Liver (tissue), 9 donors: ENCODE results near the gene SPAG16. TPM values are rescaled to one million over a fixed set of nuclear protein-coding genes. Genes with fewer than 3 reads are reported as not detected.

Experiments
- DNase-seq: peaks from one replicate; pipeline ENCODE4 v3.0.0-alpha.2; 2017; ENCODE audit warnings: low spot score
- H3K27ac ChIP-seq, 2 donors: one replicate each; pipeline ENCODE4 v1.7.0; 2013; ENCODE audit warnings: inconsistent platforms in 2 of 2, low read length in 2 of 2, control low read depth in 1 of 2, low read depth in 1 of 2, mild to moderate bottlenecking in 1 of 2
- H3K27me3 ChIP-seq, 4 donors: one replicate each; pipeline versions ENCODE4 v1.6.1 to v1.7.0; 2013; ENCODE audit warnings: low read length in 3 of 4, inconsistent platforms in 1 of 4, mild to moderate bottlenecking in 1 of 4, moderate library complexity in 1 of 4; ENCODE audit not compliant: control insufficient read depth in 4 of 4, insufficient read depth in 4 of 4
- H3K36me3 ChIP-seq, 4 donors: one replicate each; pipeline versions ENCODE4 v1.6.1 to v1.7.0; 2013; ENCODE audit warnings: low read length in 3 of 4, mild to moderate bottlenecking in 3 of 4, low read depth in 1 of 4, moderate library complexity in 1 of 4; ENCODE audit not compliant: control insufficient read depth in 4 of 4, insufficient read depth in 3 of 4
- H3K4me1 ChIP-seq, 4 donors: one replicate each; pipeline versions ENCODE4 v1.6.1 to v1.7.0; 2013; ENCODE audit warnings: low read length in 3 of 4, mild to moderate bottlenecking in 3 of 4, moderate library complexity in 1 of 4; ENCODE audit not compliant: control insufficient read depth in 4 of 4, insufficient read depth in 4 of 4
- H3K4me3 ChIP-seq, 3 donors: one replicate each; pipeline versions ENCODE4 v1.6.1 to v1.7.0; 2013; ENCODE audit warnings: low read length in 3 of 3, control low read depth in 1 of 3, low read depth in 1 of 3, mild to moderate bottlenecking in 1 of 3
- H3K9ac ChIP-seq, 2 donors: one replicate each; pipeline ENCODE4 v1.7.0; 2013; ENCODE audit warnings: low read length in 2 of 2, mild to moderate bottlenecking in 2 of 2, moderate library complexity in 2 of 2, control low read depth in 1 of 2, low read depth in 1 of 2
- H3K9me3 ChIP-seq, 4 donors: one replicate each; pipeline versions ENCODE4 v1.6.1 to v1.7.0; 2013; ENCODE audit warnings: low read length in 3 of 4; ENCODE audit not compliant: control insufficient read depth in 4 of 4
- ATF3 ChIP-seq: IDR thresholded peaks from 2 replicates; pipeline ENCODE4 v1.6.1; 2016; ENCODE audit warnings: antibody characterized with exemption
- CTCF ChIP-seq: fragments of 150-350 bp; IDR thresholded peaks from 2 replicates; pipeline ENCODE4 v1.5.1; 2017; ENCODE audit warnings: improper control_type of control experiment, low read depth, low read length; ENCODE audit not compliant: missing input control
- EGR1 ChIP-seq, 2 donors: IDR thresholded peaks; 2 replicates each; pipeline ENCODE4 v1.6.1; 2016 to 2018; ENCODE audit warnings: antibody characterized with exemption in 2 of 2, low read depth in 2 of 2
- FOXA1 ChIP-seq: IDR thresholded peaks from 2 replicates; pipeline ENCODE4 v1.6.1; 2016; ENCODE audit warnings: antibody characterized with exemption
- FOXA2 ChIP-seq: IDR thresholded peaks from 2 replicates; pipeline ENCODE4 v1.6.1; 2016; ENCODE audit warnings: antibody characterized with exemption
- GABPA ChIP-seq, 2 donors: IDR thresholded peaks in 1 of 2; conservative IDR thresholded peaks in 1 of 2; 2 replicates each; pipeline ENCODE4 v1.6.1; 2016; ENCODE audit warnings: antibody characterized with exemption in 2 of 2, mild to moderate bottlenecking in 1 of 2, moderate library complexity in 1 of 2
- HNF4A ChIP-seq, 2 donors: conservative IDR thresholded peaks; 2 replicates each; pipeline ENCODE4 v1.6.1; 2016; ENCODE audit warnings: antibody characterized with exemption in 2 of 2, mild to moderate bottlenecking in 2 of 2
- HNF4G ChIP-seq: IDR thresholded peaks from 2 replicates; pipeline ENCODE4 v1.6.1; 2016; ENCODE audit warnings: antibody characterized with exemption
- JUND ChIP-seq, 2 donors: IDR thresholded peaks; 2 replicates each; pipeline ENCODE4 v1.6.1; 2016; ENCODE audit warnings: antibody characterized with exemption in 2 of 2
- MAX ChIP-seq: IDR thresholded peaks from 2 replicates; pipeline ENCODE4 v1.6.1; 2016; ENCODE audit warnings: antibody characterized with exemption
- NR2F2 ChIP-seq: IDR thresholded peaks from 2 replicates; pipeline ENCODE4 v1.6.1; 2016; ENCODE audit warnings: antibody characterized with exemption
- RAD21 ChIP-seq, 2 donors: IDR thresholded peaks; 2 replicates each; pipeline ENCODE4 v1.6.1; 2016; ENCODE audit warnings: antibody characterized with exemption in 2 of 2, mild to moderate bottlenecking in 2 of 2
- REST ChIP-seq: IDR thresholded peaks from 2 replicates; pipeline ENCODE4 v1.6.1; 2016; ENCODE audit warnings: antibody characterized with exemption, mild to moderate bottlenecking
- RXRA ChIP-seq, 2 donors: IDR thresholded peaks; 2 replicates each; pipeline ENCODE4 v1.6.1; 2017 to 2018; ENCODE audit warnings: antibody characterized with exemption in 2 of 2, mild to moderate bottlenecking in 1 of 2
- SP1 ChIP-seq: IDR thresholded peaks from 2 replicates; pipeline ENCODE4 v1.6.1; 2018; ENCODE audit warnings: antibody characterized with exemption, mild to moderate bottlenecking
- TAF1 ChIP-seq: conservative IDR thresholded peaks from 2 replicates; pipeline ENCODE4 v1.6.1; 2016; ENCODE audit warnings: antibody characterized with exemption, mild to moderate bottlenecking
- YY1 ChIP-seq: IDR thresholded peaks from 2 replicates; pipeline ENCODE4 v1.6.1; 2016; ENCODE audit warnings: antibody characterized with exemption, mild to moderate bottlenecking
- ZBTB33 ChIP-seq: IDR thresholded peaks from 2 replicates; pipeline ENCODE4 v1.6.1; 2016; ENCODE audit warnings: antibody characterized with exemption
- WGBS: extraction: QIAGEN DNeasy Blood & Tissue Kit; methylation state at CpG from one replicate; pipeline ENCODE4 v1.1.7; 2013; 5-methylcytosine and 5-hydroxymethylcytosine counted together
- polyA plus RNA-seq, 2 donors: library from polyadenylated mRNA; stranded (reverse) in 1 of 2; unstranded in 1 of 2; fragments of 200-250 nt in 1 of 2; fragments of >200 nt in 1 of 2; fragmentation: Nextera tagmentation in 1 of 2; extraction: Ambion mirVana in 1 of 2; gene quantifications; one replicate each; pipeline versions ENCODE4 v1.2.1 to v1.2.3, GENCODE V29; 2013 to 2015
- total RNA-seq, 2 donors: library from RNA; depleted of rRNA; stranded (reverse); fragments of >200 nt; gene quantifications; one replicate each; pipeline ENCODE4 v1.2.3, GENCODE V29; 2014
- donor health status: healthy.
- donor health status: healthy.
- donor health status: healthy.
- donor health status: healthy.
- donor health status: healthy.

The SPAG16 gene
- total and polyA plus RNA-seq, 4 donors, result 6.4 to 12.7 (median 11.4) TPM

- Histone ChIP-seq H3K36me3 (no peaks in the 10 kb centered on the region), H3K4me3 (no peak overlapping the region), H3K9me3 (peaks cover 0 to 2% (median 0%) of the 10 kb centered on the region in 4 donors), H3K27ac (no peak overlapping the region), H3K27me3 (no peaks in the 10 kb centered on the region), H3K9ac (no peak overlapping the region), H3K4me1 (no peaks in the 10 kb centered on the region)
- WGBS, result 46% methylated on average over 13 of the region's 13 CpGs
- no peak for DNase-seq
- no peak for TF ChIP-seq TAF1
- no peak for TF ChIP-seq EGR1 (IDR thresholded peaks at IDR 0.05; ENCODE audit: low read depth in 2 of 2)
- TF ChIP-seq RXRA (IDR thresholded peaks at IDR 0.05), result no peak
- TF ChIP-seq FOXA1, result no peak
- TF ChIP-seq RAD21 (IDR thresholded peaks at IDR 0.05), result no peak
- no peak for TF ChIP-seq REST
- TF ChIP-seq HNF4A (conservative IDR thresholded peaks at IDR 0.05), result no peak
- no peak for TF ChIP-seq HNF4G
- TF ChIP-seq JUND (IDR thresholded peaks at IDR 0.05), result no peak
- no peak for TF ChIP-seq ZBTB33
- no peak for TF ChIP-seq ATF3
- no peak for TF ChIP-seq NR2F2
- no peak for TF ChIP-seq FOXA2
- TF ChIP-seq SP1, result no peak
- no peak for TF ChIP-seq CTCF
- TF ChIP-seq MAX, result no peak
- TF ChIP-seq YY1, result no peak
- TF ChIP-seq GABPA (IDR thresholded peaks at IDR 0.05 in 1 of 2, conservative IDR thresholded peaks at IDR 0.05 in 1 of 2), result no peak
Observed at GRCh38 chr2:214410128-214410775, 1126.0 kb downstream of the SPAG16 start.
